COLO668 (cell line): ENCODE measurements around the gene ABCD1.
A peak's percentile ranks its signal among the peaks of the same experiment; 100 is the strongest.

Experiments
- DNase-seq: peaks from one replicate; lab custom pipeline; 2025; ENCODE audit not compliant: unreplicated experiment; lab: John Stamatoyannopoulos, UW

The ABCD1 gene

GRCh38 chrX:153750127-153750774 lies 25.6 kb downstream of the ABCD1 start:
- no peak for DNase-seq

DNA sequence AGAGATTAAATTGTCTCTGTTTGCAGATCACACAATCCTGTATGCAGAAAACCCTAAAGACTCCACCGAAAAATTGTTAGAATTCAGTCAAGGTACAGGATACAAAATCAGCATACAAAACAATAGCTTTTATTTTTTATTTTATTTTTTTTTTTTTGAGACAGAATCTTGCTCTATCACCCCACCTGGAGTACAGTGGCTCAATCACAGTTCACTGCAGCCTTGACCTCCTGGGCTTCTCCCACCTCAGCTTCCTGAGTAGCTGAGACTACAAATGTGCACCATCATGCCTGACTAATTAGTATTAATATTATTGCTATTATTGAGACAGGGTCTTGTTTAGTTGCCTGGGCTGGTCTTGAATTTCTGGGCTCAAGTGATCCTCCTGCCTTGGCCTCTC lies 30.5 kb downstream of the ABCD1 start:
- no peak for DNase-seq

GRCh38 chrX:153761863-153762262 lies 37.2 kb downstream of the ABCD1 start:
- no peak for DNase-seq

DNA sequence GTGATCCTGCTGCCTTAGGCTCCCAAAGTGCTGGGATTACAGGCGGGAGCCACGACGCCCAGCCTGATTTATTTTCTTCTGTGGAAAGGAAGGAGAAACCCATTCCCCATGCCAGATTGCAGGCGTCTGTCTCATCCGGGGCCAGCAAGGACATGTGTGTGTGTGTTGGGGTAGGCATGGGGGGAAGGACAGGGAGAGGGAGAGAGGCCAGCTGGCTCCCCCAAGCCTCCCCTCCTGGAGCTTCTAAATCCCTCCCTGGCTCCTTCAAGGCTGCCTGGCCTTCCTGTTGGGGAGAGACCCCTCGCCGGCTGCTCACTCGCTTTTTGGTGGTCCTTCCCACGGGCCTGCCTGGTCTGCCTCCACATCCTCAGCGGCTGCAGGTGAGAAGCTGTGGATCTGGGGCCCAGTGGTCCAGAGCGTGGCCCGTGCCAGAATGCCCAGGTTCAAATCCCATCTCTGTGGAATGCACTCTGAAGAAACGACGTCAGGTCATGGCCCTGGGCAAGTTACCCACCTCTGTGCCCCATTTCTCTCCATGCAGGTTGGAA lies 38.0 kb downstream of the ABCD1 start:
- DNase-seq: no peak

DNA sequence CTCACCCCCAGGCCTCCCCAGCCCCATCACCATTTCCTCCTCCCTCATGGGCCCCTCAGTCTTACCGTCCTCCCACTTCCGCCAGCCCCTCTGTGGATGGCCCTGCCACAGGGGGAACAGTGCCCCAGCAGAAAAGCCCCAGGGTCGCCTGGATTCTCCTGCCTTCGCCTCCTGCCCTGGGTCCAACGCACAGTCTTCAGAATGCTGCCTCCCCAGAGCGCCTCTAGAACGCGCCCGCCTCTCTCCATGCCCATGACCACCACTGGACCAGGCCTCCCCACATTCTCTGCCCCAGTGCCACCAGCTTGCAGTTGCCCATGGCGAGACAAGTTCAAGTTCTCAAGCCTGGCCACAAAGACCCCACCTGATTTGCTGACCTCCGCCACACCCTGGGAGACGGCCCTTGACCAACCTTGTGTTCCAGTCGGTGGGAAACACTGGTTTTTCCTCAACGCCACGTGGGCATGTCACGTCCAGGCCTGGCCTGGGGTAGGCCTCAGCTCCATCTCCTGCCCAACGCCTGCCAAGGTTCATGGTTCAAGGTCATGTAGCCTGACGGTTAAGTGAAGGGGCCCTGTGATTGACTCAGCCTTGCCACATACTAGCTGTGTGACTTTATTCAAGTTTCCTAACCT lies 38.8 kb downstream of the ABCD1 start:
- no peak for DNase-seq

GRCh38 chrX:153763989-153764755 lies 39.5 kb downstream of the ABCD1 start, which contains the start of gene PLXNB3:
PLXNB3 (plus strand) TSS chrX:153764249; CDS start chrX:153765536, 1,287 bp downstream.
- peak; percentile 91 for DNase-seq

GRCh38 chrX:153764786-153765137 lies 40.1 kb downstream of the ABCD1 start:
- no peak for DNase-seq

- peak; percentile 53 for DNase-seq
These were observed 40.8 kb downstream of the ABCD1 start for GRCh38 chrX:153765138-153766079.

- DNase-seq: peak; percentile 64
These were observed 41.6 kb downstream of the ABCD1 start for GRCh38 chrX:153766098-153766817.

DNA sequence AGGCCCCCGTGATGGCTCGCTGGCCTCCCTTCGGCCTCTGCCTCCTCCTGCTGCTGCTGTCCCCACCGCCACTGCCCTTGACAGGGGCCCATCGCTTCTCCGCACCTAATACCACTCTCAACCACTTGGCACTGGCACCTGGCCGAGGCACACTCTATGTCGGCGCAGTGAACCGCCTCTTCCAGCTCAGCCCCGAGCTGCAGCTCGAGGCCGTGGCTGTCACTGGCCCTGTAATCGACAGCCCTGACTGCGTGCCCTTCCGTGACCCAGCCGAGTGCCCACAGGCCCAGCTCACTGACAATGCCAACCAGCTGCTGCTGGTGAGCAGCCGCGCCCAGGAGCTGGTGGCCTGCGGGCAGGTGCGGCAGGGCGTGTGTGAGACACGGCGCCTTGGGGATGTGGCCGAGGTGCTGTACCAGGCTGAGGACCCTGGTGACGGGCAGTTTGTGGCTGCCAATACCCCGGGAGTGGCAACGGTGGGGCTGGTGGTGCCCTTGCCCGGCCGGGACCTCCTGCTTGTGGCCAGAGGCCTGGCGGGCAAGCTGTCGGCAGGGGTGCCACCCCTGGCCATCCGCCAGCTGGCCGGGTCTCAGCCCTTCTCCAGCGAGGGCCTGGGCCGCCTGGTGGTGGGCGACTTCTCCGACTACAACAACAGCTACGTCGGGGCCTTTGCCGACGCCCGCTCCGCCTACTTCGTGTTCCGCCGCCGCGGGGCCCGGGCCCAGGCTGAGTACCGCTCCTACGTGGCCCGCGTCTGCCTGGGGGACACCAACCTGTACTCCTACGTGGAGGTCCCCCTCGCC lies 42.4 kb downstream of the ABCD1 start:
- peak; percentile 64 for DNase-seq

- no peak for DNase-seq
These were observed 43.0 kb downstream of the ABCD1 start for GRCh38 chrX:153767674-153768055.

DNA sequence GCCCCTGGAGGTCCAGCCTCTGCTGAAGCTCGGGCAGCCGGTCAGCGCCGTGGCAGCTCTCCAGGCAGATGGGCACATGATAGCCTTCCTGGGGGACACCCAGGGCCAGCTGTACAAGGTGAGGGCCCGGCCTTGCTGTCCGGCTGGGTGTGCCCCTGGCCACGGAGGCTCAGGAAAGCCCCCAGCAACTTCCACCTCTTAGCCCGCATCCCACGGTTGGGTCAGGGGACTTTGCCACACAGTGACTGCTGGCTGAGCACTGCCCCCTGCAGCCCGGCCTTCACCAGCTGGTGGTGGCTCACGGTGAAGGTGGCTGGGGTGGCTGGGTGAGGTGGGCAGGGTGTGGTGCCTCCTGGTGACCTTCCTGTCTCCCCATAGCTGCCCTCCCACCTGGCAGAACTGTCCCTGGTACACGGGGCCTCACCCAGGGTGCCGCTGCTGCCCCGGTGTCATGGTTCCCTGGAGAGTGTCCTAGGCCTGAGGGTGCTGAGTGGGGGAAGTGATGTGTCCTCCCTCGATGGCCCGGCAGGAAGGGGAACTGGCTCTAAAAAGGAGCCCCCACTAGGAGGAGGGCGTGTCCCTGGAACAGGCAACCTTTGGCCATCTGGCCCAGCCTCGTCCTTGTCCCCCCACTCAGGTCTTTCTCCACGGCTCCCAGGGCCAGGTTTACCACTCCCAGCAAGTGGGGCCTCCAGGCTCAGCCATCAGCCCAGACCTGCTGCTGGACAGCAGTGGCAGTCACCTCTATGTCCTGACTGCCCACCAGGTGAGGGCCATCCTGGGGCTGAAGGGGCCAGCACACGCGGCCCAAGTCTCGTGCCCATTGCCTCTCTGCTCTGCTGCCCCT lies 43.9 kb downstream of the ABCD1 start:
- no peak for DNase-seq

DNA sequence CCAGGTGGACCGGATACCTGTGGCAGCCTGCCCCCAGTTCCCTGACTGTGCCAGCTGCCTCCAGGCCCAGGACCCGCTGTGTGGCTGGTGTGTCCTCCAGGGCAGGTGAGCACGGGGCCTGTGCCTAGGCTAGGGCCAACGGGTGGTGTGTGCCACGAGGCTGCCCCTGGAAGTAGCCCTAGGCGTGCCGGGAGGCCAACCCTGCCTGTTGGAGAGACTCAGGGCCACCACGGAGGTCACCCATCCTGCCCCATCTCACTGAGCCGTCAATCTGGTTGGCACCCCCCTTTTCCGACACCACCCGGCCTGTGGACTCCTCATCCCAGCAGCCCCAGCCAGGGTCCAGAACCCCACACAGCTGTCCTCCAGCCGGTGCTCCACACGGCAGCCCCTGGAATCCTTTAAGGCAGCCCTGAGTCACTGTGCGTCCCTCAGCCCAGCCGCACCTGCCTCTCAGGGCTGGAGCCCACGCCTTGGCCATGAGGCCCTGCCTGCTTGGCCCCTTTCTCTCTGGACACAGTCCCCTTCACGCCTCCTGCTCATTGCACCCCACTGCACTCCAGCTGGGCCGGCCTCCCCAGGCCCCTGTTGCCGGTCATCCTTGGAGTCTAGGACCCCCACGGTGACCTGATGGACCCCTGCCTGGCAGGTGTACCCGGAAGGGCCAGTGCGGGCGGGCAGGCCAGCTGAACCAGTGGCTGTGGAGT lies 44.7 kb downstream of the ABCD1 start:
- DNase-seq: no peak

DNA sequence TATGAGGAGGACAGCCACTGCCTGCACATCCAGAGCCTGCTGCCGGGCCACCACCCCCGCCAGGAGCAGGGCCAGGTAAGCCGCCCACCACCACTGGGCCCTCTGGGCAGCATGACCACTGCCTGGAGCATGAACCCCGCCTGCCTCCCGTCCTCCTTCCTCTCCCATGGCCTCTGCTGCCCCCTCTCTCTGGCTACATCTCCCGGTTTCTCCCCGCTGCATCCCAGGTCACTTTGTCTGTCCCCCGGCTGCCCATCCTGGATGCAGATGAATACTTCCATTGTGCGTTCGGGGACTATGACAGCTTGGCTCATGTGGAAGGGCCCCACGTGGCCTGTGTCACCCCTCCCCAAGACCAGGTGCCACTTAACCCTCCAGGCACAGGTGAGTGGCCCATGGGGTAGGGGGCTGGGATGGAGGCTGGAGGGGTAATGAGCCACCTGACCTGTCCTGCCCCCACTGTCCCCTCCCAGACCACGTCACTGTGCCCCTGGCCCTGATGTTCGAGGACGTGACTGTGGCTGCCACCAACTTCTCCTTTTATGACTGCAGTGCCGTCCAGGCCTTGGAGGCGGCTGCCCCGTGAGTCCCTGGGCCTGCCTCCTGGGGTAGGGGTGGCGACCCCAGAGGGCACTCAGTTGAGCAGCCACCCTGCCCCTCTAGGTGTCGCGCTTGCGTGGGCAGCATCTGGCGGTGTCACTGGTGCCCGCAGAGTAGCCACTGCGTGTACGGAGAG lies 45.4 kb downstream of the ABCD1 start:
- no peak for DNase-seq

GRCh38 chrX:153770601-153771414 lies 46.2 kb downstream of the ABCD1 start:
- no peak for DNase-seq
